AG09309 (cell line): ENCODE measurements around the gene TRIM39.
"Not testable (repeated sequence)": the region's sequence is repeated elsewhere in the genome, so short reads cannot be mapped to it uniquely, and the experiment has no call there.

Source experiments
- DNase-seq: peaks from one replicate; pipeline ENCODE4 v3.0.0-alpha.2; 2010; ENCODE audit warnings: low read depth
- H3K4me3 ChIP-seq: 2 replicates; pipeline ENCODE4 v1.5.1; 2011; ENCODE audit warnings: mild to moderate bottlenecking, low read depth, low read length, moderate library complexity; ENCODE audit not compliant: control insufficient read depth
- CTCF ChIP-seq: IDR thresholded peaks from 2 replicates; pipeline ENCODE4 v1.5.1; 2011; ENCODE audit warnings: mild to moderate bottlenecking, low read depth, low read length, inconsistent platforms; ENCODE audit not compliant: insufficient read depth, control insufficient read depth; ENCODE audit errors: missing control alignments

Gene TRIM39

GRCh38 chr6:30357678-30358540 is 31.2 kb downstream of the TRIM39 start:
- DNase-seq = peak; percentile 37
- peak overlapping the region; percentile 41 for H3K4me3 ChIP-seq
- peak; percentile 79 for TF ChIP-seq CTCF

- no peak for DNase-seq
- no peak for TF ChIP-seq CTCF
- H3K4me3 ChIP-seq = no peak overlapping the region
These were observed 32.5 kb downstream of the TRIM39 start for GRCh38 chr6:30359276-30359675.

GRCh38 chr6:30360139-30360538 is 33.4 kb downstream of the TRIM39 start:
- no peak for DNase-seq

GRCh38 chr6:30361661-30362060 is 34.9 kb downstream of the TRIM39 start:
- no peak for DNase-seq
- TF ChIP-seq CTCF = no peak

More at GRCh38 chr6:30360139-30360538, 33.4 kb downstream of the TRIM39 start:
- no peak for TF ChIP-seq CTCF
- no peak overlapping the region for H3K4me3 ChIP-seq

GRCh38 chr6:30363459-30363858 is 36.7 kb downstream of the TRIM39 start:
- no peak for TF ChIP-seq CTCF
- H3K4me3 ChIP-seq = no peak overlapping the region
- no peak for DNase-seq

More at GRCh38 chr6:30361661-30362060, 34.9 kb downstream of the TRIM39 start:
- H3K4me3 ChIP-seq = no peak overlapping the region

GRCh38 chr6:30364591-30364990 is 37.9 kb downstream of the TRIM39 start:
- H3K4me3 ChIP-seq = no peak overlapping the region

DNA sequence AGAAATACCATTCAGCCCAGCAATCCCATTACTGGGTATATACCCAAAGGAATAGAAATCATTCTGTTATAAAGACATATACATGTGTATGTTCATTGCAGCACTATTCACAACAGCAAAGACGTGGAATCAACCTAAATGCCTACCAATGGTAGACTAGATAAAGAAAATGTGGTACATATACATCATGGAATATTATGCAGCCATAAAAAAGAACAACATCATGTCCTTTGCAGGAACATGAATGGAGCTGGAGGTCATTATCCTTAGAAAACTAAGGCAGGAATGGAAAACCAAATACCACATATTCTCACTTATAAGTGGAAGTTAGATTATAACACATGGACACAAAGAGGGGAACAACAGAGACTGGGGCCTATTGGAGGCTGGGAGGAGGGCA is 42.6 kb downstream of the TRIM39 start:
- not testable (repeated sequence) for DNase-seq, H3K4me3 ChIP-seq

More at GRCh38 chr6:30364591-30364990, 37.9 kb downstream of the TRIM39 start:
- no peak for DNase-seq
- no peak for TF ChIP-seq CTCF
